Activated naive CD8-positive, alpha-beta T cell treated with anti-CD3 and anti-CD28 coated beads, Interleukin-2, amount 50 U/mL, for 16 hours (primary cell): Measurements from ENCODE around the gene SNRNP70.

Experiments used
- DNase-seq: peaks from one replicate; pipeline ENCODE4 v3.0.0-alpha.2; 2020; ENCODE audit warnings: low read depth, low spot score

SNRNP70 gene

DNA sequence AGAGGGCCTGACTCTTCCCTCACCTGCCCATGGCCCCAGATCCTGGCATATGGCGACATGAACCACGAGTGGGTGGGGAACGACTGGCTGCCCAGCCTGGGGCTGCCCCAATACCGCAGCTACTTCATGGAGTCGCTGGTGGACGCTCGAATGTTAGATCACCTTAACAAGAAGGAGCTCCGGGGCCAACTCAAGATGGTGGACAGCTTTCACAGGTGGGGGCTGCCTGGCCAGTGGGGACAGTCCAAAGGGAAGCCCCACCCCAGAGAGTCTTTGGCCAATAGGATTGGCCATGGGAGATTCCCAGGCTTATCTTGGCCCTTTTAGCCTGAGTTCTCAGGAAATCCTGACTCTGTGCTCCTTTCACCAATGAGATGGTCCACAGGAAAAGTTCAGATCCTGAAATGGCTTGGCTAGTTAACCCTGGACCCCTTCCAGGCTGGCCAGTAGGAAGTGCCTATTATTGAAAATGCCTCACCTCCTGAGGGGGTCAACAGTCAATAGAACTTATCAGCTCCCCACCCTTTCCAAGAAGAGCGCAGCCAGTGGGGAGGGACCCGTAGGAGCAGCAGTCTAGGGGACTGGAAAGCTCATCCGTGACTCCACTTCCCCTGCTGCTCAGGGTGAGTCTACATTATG is 62.9 kb downstream of the SNRNP70 start:
- no peak for DNase-seq

DNA sequence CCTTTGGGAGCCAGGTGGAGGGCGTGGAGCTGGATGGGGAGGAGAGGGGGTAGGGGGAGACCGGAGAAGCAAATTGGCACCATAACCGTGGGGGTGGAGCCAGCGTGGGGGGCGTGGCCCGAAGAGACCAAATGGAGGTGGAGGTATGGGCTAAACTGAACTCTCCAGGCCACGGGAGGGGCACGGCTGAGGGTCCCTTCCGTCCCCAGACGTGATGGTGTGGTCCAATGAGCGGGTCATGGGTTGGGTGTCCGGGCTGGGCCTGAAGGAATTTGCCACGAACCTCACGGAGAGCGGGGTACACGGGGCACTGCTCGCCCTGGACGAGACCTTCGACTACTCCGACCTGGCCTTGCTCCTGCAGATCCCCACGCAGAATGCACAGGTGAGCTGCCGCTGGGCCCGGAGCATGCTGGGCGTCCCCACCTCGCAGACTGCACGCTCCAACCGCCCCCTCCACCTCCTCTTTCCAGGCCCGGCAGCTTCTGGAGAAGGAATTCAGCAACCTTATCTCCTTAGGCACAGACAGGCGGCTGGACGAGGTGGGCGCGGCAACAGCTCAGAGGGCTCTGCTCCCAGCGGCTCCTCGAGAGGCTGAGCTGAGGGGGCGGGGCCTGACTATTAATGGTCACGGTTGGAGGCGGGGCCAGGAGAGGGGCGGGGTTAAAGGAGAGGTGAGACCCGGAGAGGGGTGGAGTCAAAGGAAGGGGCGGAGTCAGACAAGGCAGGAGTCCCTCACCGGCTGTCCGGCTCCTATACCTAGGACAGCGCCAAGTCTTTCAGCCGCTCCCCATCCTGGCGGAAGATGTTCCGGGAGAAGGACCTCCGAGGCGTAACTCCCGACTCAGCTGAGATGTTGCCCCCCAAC is 63.8 kb downstream of the SNRNP70 start:
- DNase-seq, result peak; percentile 69

DNA sequence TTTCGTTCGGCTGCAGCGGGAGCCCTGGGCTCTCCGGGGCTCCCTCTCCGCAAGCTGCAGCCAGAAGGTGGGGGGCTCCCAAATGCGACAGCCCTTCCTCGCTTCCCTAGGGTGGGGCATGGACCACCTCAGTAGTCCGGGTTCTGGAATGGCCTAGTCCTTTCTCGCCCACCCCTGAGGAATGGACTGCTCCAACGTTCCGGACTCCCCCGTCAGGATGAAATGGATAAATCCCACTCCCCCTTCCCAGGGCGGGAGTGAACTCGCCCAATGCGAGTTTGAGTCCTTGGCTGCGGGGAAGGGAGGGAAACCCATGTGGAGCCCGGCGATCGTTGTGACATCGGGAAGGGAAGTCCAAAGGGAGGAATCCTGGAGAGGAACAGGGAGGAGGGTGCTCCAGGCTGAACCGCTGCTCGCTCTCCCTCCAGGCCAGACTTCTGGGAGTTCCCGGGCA is 64.4 kb downstream of the SNRNP70 start:
- DNase-seq, result no peak

DNA sequence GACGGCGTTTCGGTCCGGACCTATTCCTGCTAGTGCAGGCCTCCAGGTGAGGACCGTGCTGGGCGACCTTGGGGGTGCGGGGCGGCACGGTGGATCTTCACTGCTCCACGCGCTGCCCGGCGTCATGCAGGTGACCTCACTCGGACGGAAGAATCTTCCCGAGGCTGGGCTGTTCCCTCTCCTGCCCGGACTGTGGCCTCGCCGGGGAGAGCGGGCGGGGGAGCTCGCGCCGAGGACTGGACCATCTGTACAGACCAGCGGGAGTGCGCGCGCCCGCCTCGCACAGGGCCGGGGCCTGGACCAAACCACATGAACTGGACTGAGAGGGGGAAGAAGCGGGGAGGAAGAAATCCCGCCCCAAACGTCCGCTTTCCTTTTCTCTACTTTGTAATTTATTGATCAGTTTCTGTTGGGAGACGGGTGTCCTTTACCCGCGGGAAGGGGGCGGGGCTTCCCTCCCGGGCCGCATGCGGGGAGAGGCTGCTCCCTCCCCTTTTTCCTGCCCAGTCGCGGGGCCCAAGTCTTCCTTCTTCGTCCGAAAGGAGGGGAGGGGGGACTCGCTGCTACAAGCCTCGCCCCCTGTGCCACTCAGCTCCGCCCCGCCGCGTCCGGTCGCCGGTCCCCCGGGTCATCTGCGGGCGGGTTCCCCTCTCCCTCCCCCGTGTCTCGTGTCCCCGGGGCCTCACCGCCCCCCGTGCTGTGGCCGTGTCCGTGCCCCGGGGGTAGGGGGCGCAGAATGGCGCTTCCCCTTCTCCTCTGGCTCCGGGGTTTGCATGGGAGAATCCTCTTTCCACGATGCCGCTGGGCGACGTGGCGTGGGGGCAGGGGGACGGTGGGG is 65.1 kb downstream of the SNRNP70 start:
- no peak for DNase-seq

DNA sequence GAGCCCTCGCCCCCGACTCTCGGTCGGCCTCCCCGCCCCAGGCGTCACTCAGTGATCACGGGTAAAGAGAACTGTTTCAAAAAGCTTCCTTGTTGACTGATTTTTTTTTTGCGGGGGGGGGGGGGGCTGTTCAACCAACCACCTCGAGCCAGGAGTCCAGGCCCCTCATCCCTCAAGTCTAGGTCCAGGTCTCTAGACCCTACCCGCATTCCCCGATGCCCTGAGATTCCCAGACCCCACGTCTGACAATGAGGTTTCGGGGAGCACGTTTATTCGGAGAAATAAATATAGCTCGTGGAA is 65.6 kb downstream of the SNRNP70 start:
- DNase-seq, result no peak

DNA sequence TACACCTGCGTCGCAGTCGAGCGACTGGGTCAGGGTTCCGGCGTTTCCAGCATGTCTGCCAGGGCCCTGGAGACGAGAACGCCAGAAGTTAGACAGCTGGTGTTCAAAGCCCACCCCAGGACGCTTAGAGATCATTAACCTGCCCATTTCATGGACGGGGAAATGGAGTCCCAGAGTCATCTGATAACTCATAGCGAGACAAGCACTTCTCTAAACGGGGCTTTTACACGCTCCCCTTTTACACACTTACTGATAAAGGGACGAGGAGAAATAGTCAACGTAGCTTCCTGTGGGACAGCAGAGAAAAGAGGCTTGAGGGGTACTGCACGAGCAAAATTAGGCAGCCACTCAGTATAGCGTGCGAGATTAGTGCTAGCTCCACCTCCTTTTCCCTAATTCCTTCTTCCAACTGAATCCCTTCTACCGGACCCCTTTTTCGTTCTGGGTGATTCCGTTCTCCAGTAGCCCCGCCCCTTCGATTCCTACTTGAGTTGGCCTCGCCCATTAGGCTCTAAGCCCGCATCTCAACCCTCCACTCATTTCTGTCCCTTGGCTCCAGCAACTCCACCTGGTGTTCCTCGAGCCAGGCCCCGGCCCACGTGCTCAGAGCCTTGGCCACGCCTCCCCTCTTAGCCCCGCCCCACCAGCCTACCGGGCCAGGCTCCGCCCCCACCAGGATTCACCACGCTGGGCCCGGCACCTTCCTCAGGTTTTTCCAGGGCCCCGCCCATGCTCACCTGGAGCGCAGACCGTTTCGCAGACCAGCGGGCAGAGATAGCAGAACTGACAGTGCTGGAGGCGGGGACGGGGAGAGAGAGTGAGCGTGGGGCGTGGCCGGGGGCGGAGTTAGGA is 66.2 kb downstream of the SNRNP70 start:
- no peak for DNase-seq

DNA sequence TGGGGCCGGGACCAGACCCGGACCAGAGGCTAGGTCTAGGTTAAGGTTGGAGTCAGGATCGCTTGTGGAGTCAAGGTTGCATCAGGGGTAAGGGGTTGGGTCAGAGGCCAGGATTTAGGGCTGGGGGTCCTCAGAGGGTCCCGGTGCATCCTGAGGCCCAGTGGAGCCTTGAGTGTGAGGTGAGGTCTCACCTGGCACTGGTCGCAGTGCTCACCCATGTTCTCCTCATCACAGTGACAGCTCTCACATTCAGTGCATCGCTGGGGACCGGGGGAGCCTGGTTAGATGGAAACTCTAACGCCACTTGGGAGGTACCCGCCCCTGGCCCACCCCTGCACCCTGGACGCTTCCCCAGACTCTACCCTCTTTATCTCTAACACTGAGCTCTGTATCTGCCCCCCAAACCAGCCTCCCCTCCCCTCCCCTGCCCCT is 66.9 kb downstream of the SNRNP70 start:
- no peak for DNase-seq

DNA sequence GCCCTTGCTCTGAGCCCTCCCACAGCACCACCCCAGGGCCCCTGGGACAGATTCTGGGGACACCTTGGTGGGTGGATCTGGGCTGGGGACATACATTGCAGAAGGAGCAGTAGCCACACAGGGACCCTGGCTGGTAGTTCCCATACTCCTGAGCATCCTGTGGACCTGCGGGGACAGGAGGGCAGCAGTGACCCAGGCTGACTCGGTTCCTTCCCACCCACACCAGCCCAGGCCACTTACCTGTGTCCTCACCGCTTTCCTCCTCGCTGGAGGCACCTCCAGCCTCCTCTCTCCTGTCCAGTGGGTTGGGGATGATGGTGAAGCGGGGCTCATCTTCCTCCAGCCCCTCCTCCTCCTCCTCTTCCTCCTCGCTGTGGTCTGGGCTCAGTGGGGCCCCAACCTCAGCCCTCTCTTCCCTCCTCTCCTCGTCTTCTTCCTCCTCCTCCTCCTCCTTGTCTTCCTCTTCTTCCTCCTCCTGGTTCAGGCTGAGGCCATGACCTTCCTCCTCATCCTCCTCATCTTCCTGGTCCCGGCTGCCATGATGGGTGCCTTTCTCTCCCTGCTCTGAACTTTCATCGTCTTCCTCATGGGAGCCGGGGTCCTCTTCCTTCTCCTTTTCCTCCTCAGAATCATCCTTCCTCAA is 68.0 kb downstream of the SNRNP70 start:
- DNase-seq, result no peak

DNA sequence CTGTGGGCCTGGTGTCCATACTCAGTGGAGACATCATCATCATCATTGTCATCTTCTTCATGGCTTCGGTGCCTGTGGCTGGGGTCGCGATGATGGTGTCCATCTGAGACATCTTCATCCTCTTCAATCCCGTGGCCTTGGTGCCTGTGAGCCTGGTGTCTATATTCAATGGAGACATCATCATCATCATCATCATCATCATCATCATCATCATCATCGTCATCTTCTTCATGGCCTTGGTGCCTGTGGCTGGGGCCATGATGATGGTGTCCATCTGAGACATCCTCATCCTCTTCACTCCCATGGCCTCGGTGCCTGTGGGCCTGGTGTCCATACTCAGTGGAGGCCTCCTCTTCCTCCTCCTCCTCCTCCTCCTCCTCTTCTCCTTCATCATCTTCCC is 69.0 kb downstream of the SNRNP70 start:
- DNase-seq, result no peak

DNA sequence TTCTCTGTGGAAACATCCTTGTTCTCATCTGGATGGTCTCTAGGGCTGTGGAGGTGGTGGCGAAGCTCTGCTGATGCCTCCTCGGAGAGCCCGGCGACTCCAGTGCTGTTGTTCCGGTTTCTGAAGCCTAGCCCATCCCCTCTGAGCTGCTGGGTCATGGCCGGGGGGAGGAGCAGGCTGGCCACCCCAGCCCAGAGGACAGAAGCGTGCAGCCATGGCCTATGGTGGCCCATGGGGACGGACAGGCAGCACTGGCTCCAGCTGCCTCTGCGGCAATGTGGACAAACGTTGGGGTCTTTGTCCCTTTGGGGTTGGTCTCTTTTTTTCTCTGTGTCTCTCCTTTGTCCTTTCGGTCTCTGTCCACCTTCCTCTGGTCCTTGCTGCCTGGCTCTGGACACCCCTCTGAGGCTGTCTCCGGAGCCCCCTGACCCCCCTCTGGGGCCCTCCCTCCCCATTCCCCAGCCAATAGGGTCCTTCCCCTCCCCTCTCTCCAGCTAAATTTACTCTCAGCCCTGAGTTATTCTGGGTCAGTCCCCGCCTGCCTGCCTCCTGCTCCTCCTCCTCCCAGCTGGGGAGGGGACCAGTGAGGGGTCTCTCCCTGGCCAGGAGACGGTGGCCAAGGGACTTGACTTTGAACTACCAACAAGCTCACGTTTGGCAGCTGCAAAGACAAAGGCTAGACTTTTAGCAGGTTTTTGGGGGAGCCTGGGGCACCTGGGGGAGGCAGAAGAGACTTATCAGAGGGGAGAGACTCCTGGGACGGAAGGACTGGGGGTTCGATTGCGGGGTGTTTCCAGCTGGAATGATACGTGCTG is 70.0 kb downstream of the SNRNP70 start, which contains the start of gene HRC:
HRC (minus strand) TSS at position 392 of the 815 bp plus-strand sequence; CDS start at position 233, 159 bp downstream.
- no peak for DNase-seq

DNA sequence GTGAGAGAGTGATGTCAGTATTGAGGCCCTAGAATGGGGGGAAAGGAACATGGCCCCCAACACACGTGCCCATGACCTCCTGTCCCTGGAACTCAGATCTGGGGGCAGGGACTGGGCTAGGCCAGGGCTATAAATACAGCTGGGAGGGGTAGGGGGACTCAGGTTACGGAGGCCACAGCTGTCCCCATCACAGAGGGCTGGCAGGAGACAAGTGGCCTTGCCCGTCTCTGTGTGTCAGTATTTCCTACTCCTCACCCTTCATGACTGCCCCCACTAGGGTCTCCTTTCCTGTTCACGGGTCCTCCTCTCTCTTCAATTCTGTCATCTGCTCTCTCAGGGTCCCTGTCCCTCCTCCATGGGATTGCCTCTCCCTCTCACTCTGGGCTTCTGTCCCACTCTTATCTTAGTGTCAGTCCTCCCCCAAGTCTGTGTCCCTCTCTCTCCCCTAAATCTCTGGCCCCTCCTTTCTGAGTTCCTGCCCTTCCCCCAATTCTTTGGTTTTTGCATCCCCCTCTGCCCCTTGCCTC is 70.6 kb downstream of the SNRNP70 start:
- DNase-seq, result no peak

DNA sequence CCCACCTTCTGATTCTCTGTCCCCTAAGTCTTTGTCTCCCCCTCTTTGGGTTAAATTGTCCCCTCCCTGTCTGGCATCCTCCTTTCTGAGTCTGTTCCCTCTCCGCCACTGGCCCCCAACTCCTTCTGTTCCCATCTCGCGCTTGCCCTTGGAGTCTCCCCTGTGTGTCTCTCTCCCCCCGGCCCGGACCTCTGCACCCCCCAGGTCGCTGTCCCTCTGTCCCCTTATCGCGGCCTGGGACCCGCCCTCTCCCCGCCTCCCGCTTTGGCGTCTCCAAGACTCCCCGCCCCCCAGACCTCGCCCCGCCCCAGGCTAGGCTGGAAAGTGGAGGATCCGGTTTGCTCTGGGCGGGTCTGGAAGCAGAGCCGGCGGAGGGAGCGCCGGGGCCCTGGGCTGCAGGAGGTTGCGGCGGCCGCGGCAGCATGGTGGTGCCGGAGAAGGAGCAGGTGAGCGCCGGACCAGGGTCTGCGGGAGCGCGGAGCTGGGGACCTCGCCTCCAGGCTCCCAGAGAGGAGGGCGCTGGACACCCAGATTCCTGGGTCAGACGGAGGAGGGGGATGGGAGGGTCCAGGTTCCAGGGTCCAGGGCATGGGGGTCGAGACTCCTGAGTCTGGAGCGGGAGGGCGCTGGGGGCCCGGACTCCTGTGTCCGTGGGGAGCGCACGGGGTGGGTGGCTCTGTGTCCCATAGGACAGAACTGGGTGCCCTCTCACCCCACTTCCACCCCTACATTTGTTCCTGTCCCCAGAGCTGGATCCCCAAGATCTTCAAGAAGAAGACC is 72.4 kb downstream of the SNRNP70 start, which contains the start of gene TRPM4:
TRPM4 (plus strand) TSS at position 348 of the 780 bp plus-strand sequence; CDS start at position 423, 75 bp downstream.
- DNase-seq, result no peak
